Measurements from ENCODE around the gene SCUBE2.

The SCUBE2 gene

GRCh38 chr11:9132203-9132878 is 40.9 kb upstream of the SCUBE2 start:
- Histone ChIP-seq H4K20me1 (ENCODE audit: insufficient read depth) (no peaks in the 10 kb centered on the region), H2AFZ (ENCODE audit: low read depth) (no peak overlapping the region), H3K27ac (no peak overlapping the region), H3K4me1 (ENCODE audit: low read depth, poor library complexity, severe bottlenecking) (no peaks in the 10 kb centered on the region), H3K4me3 (IDR thresholded peaks at IDR 0.05; ENCODE audit: insufficient read depth, low read depth, low read length) (no peak overlapping the region), H3K4me2 (no peak overlapping the region), H3K9ac (no peak overlapping the region), H3K27me3 (ENCODE audit: insufficient read depth, low read depth) (no peaks in the 10 kb centered on the region), H3K36me3 (ENCODE audit: insufficient read depth) (no peaks in the 10 kb centered on the region), H3K79me2 (ENCODE audit: insufficient read depth, low read depth) (no peaks in the 10 kb centered on the region)
- TF ChIP-seq CTCF (conservative IDR thresholded peaks at IDR 0.05; ENCODE audit: low read depth, low read length), result no peak

DNA sequence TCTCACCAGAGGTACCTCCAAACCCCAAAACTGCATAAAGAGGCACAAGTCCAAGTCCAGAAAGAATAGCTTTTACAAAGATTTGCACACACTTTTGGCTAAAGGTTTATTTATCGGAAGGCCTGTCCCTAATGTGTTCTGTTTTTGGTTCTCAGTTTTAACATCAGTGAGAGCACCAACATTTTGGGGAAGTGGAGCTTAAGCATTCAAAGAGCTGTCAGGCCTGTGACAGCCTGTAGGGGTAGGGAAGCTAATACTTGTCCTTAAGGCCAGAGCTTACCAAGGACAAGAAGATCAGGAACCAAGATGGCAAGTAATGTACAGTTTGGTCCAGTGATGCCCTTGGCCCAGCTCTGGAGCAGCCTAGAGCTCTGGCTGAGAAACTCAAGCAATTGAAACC is 38.9 kb upstream of the SCUBE2 start:
- Histone ChIP-seq H3K4me3 (IDR thresholded peaks at IDR 0.05; ENCODE audit: insufficient read depth, low read depth, low read length) (no peak overlapping the region), H3K27me3 (ENCODE audit: insufficient read depth, low read depth) (no peaks in the 10 kb centered on the region), H3K79me2 (ENCODE audit: insufficient read depth, low read depth) (no peaks in the 10 kb centered on the region), H2AFZ (ENCODE audit: low read depth) (no peak overlapping the region), H3K27ac (no peak overlapping the region), H3K9ac (no peak overlapping the region), H3K4me2 (no peak overlapping the region), H3K4me1 (ENCODE audit: low read depth, poor library complexity, severe bottlenecking) (no peaks in the 10 kb centered on the region), H3K36me3 (ENCODE audit: insufficient read depth) (no peaks in the 10 kb centered on the region), H4K20me1 (ENCODE audit: insufficient read depth) (no peaks in the 10 kb centered on the region)
- no peak for TF ChIP-seq CTCF (conservative IDR thresholded peaks at IDR 0.05; ENCODE audit: low read depth, low read length)

DNA sequence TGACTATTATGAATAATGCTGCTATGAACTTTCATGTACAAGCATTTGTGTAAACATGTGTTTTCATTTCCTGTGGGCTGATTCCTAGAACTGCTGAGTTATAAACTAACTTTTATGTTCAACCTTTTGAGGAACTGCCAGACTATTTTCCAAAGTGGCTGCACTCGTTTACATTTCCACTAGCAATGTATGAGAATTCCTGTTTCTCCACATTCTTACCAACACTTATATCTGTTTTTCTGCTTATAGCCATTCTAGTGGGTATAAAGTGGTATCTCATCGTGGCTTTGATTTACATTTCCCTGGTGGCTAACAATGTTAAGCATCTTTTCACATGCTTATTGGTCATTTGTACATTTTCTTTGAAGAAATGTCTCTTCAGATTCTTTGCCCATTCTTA is 35.2 kb upstream of the SCUBE2 start:
- Histone ChIP-seq H3K9ac (no peak overlapping the region), H4K20me1 (ENCODE audit: insufficient read depth) (no peaks in the 10 kb centered on the region), H3K27me3 (ENCODE audit: insufficient read depth, low read depth) (no peaks in the 10 kb centered on the region), H3K79me2 (ENCODE audit: insufficient read depth, low read depth) (no peaks in the 10 kb centered on the region), H3K4me1 (ENCODE audit: low read depth, poor library complexity, severe bottlenecking) (no peaks in the 10 kb centered on the region), H2AFZ (ENCODE audit: low read depth) (no peak overlapping the region), H3K4me2 (no peak overlapping the region), H3K36me3 (ENCODE audit: insufficient read depth) (no peaks in the 10 kb centered on the region), H3K27ac (no peak overlapping the region), H3K4me3 (IDR thresholded peaks at IDR 0.05; ENCODE audit: insufficient read depth, low read depth, low read length) (no peak overlapping the region)
- no peak for TF ChIP-seq CTCF (conservative IDR thresholded peaks at IDR 0.05; ENCODE audit: low read depth, low read length)

DNA sequence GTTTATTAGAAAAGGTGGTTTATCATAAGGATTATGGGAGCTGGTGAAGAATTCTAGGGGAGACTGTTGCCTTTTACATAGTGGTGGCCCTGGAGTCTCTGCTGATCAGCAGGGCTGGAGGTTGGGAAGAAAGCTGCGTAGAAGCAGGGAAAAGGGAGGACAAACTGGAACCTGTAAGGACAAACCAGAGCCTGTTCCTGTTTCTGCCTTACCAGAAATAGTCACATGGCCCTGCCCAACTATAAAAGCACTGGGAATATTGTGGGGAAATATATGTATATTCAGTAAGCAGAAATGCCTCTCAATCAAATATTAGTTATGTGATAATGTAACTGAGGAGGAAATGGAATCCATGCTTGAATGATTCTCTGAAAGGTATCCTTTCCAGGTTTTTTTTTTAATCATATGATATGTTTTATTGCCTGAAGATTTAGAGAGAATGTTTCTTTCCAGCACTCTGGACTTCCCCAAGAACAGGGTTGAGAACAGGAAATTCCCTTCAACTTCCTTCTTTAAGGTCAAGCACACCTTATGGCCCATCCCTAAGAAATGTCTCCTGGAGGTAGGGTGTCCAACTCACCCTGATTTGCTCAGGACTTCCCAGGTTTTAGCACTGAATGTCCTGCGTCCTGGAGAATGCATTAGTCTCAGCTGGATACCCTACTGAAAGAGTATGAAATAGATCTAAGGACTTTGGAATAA is 33.9 kb upstream of the SCUBE2 start:
- no peaks in the 10 kb centered on the region for H3K4me1 ChIP-seq (ENCODE audit: low read depth, poor library complexity, severe bottlenecking)
- TF ChIP-seq CTCF (conservative IDR thresholded peaks at IDR 0.05; ENCODE audit: low read depth, low read length), result no peak
- H3K27ac ChIP-seq, result no peak overlapping the region
- no peaks in the 10 kb centered on the region for H4K20me1 ChIP-seq (ENCODE audit: insufficient read depth)
- H3K4me3 ChIP-seq (IDR thresholded peaks at IDR 0.05; ENCODE audit: insufficient read depth, low read depth, low read length), result no peak overlapping the region
- H3K79me2 ChIP-seq (ENCODE audit: insufficient read depth, low read depth), result no peaks in the 10 kb centered on the region
- H3K4me2 ChIP-seq, result no peak overlapping the region
- H3K27me3 ChIP-seq (ENCODE audit: insufficient read depth, low read depth), result no peaks in the 10 kb centered on the region
- H2AFZ ChIP-seq (ENCODE audit: low read depth), result no peak overlapping the region
- no peaks in the 10 kb centered on the region for H3K36me3 ChIP-seq (ENCODE audit: insufficient read depth)
- no peak overlapping the region for H3K9ac ChIP-seq

Data from KMS-11 (cell line).